Limb (tissue), 2 donors: ENCODE data around the gene STEAP1.
"Not testable (repeated sequence)": the region's sequence is repeated elsewhere in the genome, so short reads cannot be mapped to it uniquely, and the experiment has no call there.

Experiments
- DNase-seq, 2 donors: peaks; one replicate each; pipeline ENCODE4 v3.0.0-alpha.2; 2016; ENCODE audit errors: extremely low spot score in 2 of 2

Gene STEAP1

GRCh38 chr7:90173127-90173844 is 19.0 kb downstream of the STEAP1 start:
- no peak for DNase-seq

DNA sequence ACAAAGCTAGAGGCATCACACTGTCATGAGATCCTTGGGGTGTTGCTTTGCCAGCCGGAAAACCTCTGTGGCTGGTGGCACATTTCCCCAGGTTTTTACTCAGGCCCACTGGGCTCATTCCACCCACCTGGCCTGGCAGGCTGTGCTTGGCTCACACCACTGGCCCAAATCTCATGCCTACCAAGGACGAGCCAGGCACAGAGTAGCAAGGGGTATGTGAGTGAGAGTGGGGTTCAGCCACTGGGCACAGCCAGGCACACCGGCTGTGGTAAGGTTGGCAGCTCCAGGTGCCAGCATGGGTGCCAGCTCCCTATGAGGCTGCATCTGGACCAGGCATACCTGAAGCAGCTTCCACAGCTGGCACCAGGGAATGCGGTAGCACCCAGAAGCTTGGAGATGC is 21.4 kb downstream of the STEAP1 start:
- DNase-seq, result no peak

DNA sequence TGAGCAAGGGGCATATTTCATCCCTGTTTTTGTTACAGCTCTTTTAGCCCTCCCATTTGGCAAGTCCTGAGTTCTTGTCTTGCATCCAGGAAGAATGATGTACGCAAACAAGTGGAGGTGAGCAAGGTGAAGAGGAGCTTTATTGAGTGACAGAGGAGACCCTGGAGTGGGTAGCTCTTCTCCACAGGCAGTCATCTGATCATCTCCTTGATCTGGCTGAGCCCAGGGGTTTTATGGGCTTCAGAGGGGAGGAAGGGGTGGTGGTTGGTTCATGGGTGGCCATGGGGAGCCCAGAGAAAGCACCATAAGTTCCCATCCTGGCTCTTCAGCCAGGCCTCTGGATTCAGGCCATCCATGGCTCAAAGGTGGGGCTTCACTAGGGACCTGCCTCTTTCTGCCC is 21.9 kb downstream of the STEAP1 start:
- DNase-seq, result no peak

DNA sequence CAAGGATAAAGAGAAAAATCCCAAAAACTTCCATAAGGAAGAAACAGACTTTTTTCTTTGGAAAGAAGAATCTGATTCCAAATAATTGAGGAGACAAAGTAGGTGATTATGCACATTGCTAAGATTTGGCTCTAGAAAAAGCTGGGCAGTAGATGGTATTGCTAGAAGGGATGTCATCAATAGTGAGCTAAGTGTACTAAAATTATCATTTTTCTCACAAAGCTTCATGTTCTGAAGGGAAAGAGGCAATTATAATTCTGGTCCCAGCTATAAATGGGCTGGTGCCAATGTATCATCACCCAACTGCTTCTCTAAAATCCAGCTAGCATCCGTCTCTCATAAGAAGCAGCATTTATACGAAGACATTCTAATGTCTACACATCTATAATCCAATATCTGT is 23.9 kb downstream of the STEAP1 start:
- DNase-seq, result no peak

DNA sequence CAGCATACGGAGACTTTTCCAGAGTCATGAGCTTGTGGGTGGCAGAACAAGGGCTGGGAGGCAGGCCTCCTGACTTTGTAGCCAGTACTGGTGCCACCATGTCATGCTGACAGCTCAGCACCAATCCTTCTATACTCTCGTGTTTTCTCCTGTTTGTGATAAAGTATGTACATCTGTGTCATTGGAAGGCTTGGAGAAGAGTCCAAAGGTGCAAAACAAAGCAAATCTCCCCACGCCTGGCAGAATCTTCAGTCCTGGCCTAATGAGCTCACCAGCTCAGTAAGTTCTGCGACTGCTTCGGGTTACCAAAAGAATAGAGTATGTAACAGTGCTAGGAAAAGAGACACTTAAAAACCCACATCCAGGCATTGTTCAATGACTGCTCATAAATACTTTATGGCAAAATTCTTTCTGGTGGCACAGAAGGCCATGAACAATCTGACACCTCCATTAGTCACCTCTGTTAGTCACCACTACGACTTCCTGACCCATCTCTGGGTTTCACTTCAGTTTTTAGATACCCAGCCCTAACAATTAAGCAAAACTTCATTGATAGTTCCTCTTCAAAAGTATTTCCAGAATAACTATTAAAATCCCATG is 24.5 kb downstream of the STEAP1 start:
- no peak for DNase-seq

- DNase-seq, result no peak
These were observed 25.8 kb downstream of the STEAP1 start for GRCh38 chr7:90180011-90180585.

DNA sequence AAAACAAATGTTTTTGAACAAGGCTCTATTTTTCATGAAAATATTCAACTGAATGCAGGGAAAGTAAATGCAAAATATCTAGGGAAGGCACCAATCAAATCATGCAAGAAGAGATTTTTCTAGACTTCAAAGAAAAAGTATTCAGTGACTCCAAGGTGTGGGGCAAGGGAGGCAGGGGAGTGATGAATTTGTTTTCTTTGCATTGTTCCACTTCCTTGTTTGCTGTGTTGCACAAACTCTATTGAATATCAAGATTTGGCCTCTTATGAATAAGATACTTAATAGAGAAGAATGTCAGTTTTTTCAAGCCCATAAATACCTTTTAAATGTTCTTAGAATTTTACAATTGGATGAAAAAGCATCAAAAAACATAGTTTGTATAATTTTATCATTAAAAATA is 26.4 kb downstream of the STEAP1 start:
- DNase-seq, result no peak

GRCh38 chr7:90181485-90181884 is 27.2 kb downstream of the STEAP1 start:
- no peak for DNase-seq

DNA sequence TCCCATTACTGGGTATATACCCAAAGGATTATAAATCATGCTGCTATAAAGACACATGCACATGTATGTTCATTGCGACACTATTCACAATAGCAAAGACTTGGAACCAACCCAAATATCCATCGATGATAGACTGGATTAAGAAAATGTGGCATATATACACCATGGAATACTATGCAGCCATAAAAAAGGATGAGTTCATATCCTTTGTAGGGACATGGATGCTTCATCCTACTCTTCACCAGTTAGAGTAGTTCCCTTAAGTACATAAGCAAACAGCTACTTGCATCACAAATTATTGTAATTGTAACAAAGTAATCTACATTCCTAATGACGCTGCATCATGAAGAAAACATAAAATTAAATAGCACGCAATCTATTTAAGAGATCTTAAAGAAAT is 32.0 kb downstream of the STEAP1 start:
- DNase-seq, result not testable (repeated sequence)

DNA sequence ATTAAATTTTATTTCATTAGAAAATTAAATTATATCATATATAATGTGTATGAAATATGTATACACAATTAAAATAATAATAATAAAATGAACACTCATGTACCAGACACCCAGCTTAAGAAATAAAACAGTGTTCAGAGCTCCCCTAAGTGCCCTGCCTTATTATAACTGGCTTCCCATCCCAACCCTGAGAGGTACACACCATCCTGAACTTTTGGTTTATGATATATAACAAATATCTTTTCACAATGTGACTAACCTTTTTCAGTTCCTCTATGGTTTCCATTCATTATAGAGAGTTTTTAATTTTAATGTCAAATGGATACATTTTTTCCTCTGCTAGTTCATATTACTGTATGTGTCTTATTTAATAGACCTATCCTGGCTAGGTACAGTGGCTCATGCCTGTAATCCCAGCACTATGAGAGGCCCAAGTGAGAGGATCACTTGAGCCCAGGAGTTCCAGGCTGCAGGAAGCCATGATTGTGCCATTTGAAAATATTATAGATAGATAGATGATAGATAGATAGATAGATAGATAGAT is 33.3 kb downstream of the STEAP1 start:
- DNase-seq, result no peak

GRCh38 chr7:90188281-90188680 is 34.0 kb downstream of the STEAP1 start:
- no peak for DNase-seq

DNA sequence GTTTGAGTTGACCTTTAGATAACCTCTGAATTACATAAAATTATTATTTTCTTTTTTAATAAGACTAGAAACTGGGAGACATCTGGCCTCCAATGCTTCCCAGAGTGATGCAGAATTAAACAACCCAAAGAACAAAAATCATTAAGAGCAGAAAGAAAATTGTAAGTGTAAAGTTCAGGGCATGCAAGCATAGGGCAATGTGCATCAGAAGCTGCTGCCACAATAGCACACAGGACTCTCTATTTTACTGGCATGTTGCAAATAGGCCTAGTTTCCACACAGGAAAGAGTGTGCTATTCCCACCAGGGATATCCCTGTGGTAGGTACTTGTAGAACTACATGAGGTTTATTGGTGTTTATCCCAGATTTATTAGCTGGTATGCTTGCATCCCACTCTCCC is 36.7 kb downstream of the STEAP1 start:
- no peak for DNase-seq

DNA sequence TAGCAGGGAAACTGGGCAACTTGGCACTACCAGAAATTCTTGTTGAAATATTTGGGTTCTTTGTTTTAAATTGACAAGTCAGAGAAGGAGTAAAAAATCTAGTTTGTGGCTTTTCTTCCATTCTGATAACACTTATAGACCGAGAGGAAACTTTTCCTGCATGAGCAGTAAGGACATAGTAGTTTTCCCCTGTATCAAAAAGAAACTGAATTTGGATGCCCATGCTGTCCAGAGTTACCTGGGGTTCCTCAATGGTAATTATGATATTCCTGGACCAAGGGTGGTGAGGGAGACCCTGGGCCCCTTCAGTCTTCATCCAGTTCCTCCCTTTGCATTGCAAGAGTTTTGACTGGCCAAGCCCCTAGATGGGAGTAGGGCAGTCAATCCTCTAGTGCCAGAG is 37.4 kb downstream of the STEAP1 start:
- no peak for DNase-seq

DNA sequence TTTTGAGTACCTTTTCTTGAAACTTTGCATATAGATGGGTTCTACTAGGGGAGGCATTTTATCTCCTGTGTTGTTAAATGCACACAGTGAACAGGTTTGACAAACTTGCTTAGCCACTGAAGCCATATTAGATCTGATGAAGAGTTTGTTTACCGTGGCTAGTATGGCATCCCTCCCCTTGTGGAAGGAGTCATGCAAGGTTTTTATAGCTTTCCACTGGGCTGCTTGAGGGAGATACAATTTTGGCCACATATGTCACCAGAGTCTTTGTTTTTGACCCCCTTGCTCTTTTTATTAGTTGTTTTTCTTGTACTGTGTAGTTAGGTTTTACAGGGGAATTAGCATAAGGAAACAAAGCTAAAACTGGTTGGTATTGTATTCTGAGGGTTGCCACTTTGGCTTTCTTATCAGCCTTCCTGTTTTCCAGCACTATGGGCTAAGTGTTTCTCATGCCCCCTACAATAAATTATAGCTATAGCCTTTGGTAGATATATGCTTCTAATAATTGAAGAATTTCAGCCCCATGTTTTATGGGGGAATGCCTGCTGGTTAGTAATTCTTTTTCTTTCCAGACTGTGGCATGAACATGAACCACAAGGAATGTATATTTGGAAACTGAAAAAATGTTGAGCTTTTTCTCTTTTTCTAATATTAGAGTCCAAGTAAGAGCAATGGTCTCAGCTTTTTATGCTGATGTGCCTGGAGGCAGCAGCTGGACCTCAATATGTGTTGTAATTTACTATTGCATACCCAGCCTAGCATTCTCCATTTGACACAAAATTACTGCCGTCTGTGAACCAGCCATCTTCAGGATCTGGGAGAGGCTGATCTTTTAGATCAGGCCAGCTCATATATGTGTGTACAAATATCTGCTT is 38.8 kb downstream of the STEAP1 start:
- DNase-seq, result no peak

GRCh38 chr7:90194911-90195809 is 40.9 kb downstream of the STEAP1 start:
- DNase-seq, result no peak

GRCh38 chr7:90201500-90202195 is 47.4 kb downstream of the STEAP1 start:
- no peak for DNase-seq

DNA sequence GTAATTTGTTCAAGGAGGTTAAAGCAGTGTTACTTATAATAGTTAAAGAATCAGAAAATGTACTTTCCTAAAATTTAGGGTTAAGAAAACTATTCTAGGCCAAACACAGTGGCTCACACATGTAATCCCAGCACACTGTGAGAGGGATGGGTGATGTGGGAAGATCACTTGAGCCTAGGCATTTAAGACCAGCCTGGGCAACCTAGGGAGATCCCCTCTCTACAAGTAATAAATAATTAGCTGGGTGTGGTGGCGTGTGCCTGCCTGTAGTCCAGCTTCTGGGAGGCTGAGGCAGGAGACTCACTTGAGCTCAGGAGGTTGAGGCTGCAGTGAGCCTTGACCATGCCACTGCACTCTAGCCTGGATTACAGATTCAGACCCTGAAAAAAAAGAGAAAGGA is 53.7 kb downstream of the STEAP1 start:
- DNase-seq, result no peak

- DNase-seq, result no peak
These were observed 55.5 kb downstream of the STEAP1 start for GRCh38 chr7:90209776-90210175.

DNA sequence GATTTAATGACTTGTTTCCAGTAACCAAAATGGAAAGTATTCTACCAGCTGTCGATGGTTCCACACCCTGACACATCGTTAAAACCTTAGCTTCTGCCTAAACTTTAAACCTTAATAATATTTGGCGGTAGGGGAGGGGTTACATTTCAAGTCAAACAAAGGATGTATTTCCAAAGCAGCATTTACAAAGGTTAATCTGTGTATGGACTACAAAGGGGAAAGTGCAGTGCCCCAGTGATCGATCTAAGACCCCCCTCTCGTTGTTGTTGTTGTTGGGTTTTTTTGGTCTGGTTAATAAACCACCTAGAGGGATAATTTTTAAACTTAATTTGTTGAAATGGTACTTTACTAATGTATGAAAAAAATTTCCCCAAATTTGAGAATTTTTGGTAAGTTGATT is 56.2 kb downstream of the STEAP1 start:
- DNase-seq, result no peak

DNA sequence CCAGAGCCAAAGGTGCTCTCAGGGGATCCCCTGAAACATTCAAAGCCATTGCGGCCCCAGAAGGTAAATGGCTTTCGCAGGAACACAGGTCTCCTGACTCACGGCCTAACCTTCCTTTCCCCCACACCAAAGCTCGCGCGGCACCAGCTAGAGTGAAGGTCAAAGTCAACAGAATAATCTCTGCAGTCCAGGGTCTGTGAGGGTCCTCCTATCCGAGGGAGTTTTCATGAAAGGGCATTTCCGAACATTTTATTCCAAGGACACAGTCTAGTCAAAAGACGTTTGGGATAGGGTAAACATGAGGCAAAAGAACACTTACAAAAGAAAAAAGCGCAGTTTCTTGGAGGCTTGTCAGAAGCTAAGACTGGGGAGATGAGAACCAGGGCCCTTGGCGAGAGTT is 56.7 kb downstream of the STEAP1 start:
- peak in 1 of 2 donors; percentile 39 for DNase-seq
